HCT116 (cell line): ENCODE data around the gene PAX8. TPM values are rescaled to one million over a fixed set of nuclear protein-coding genes. Genes with fewer than 3 reads are reported as not detected.

ENCODE experiments used
- ATAC-seq: fragments of 200-7000 bp; cut with Tn5 transposase; 2 replicates; pipeline ENCODE4 v1.9.1; 2020; ENCODE audit warnings: mild to moderate bottlenecking, moderate library complexity
- BruUV-seq: library from RNA; stranded (reverse); fragments of 400-500 nt; replicated peaks from 2 replicates; lab custom pipeline; 2021; lab: Mats Ljungman, UMichigan
- CTCF ChIA-PET: fragments of 300-600 bp; sonication (Branson Sonifier 250); formaldehyde crosslinking; loops from one replicate; lab custom pipeline; 2021; ENCODE audit warnings: antibody characterized with exemption; lab: Charles Lee
- POLR2A ChIA-PET: fragments of 300-600, 350-600 bp; sonication (Branson Sonifier 250); formaldehyde crosslinking; loops from one replicate; lab custom pipeline; 2021; ENCODE audit warnings: antibody characterized with exemption; lab: Charles Lee
- RAD21 ChIA-PET, 2 experiments: fragments of 300-600 bp; sonication (Branson Sonifier 250); formaldehyde crosslinking; loops; one replicate each; lab custom pipeline; 2023; ENCODE audit warnings: low total read pairs in 2 of 2; ENCODE audit not compliant: uncharacterized antibody in 2 of 2, unreplicated experiment in 2 of 2, low non-redundant PET in 1 of 2; lab: Charles Lee
- DNase-seq: peaks from one replicate; pipeline ENCODE4 v3.0.0-alpha.2; 2010; ENCODE audit warnings: low read depth, low spot score
- H2AFZ ChIP-seq: fragments of 200-600 bp; shearing (Covaris generic), sonication (generic); 2 replicates; pipeline ENCODE4 v1.6.1; 2017; ENCODE audit warnings: low read depth, mixed run types, mixed read lengths, antibody characterized with exemption, low read length; ENCODE audit not compliant: poor library complexity, severe bottlenecking
- H3K27ac ChIP-seq: 2 replicates; pipeline ENCODE4 v1.5.1; 2012; ENCODE audit warnings: low read depth, low read length
- H3K27me3 ChIP-seq: fragments of 200-600 bp; sonication (generic); 2 replicates; pipeline ENCODE4 v1.6.1; 2016; ENCODE audit warnings: mixed run types, low read length, mixed read lengths; ENCODE audit not compliant: insufficient read depth
- H3K36me3 ChIP-seq, 2 experiments: fragments of 200-500 bp in 1 of 2; fragments of 200-600 bp in 1 of 2; sonication (Bioruptor generic) in 1 of 2; sonication (generic) in 1 of 2; 2 replicates each; pipeline versions ENCODE4 v1.5.1 to v1.6.1; 2014 to 2016; ENCODE audit warnings: low read length in 2 of 2, inconsistent platforms in 1 of 2, mixed read lengths in 1 of 2, mixed run types in 1 of 2; ENCODE audit not compliant: insufficient read depth in 2 of 2, control insufficient read depth in 1 of 2
- H3K4me1 ChIP-seq, 2 experiments: fragments of 200-600 bp in 1 of 2; sonication (generic) in 1 of 2; 2 replicates each; pipeline versions ENCODE4 v1.5.1 to v1.6.1; 2012 to 2017; ENCODE audit warnings: low read length in 2 of 2, inconsistent platforms in 1 of 2, mild to moderate bottlenecking in 1 of 2, mixed read lengths in 1 of 2, mixed run types in 1 of 2, moderate library complexity in 1 of 2; ENCODE audit not compliant: insufficient read depth in 2 of 2, control insufficient read depth in 1 of 2
- H3K4me2 ChIP-seq: fragments of 200-600 bp; sonication (generic); 2 replicates; pipeline ENCODE4 v1.6.1; 2017; ENCODE audit warnings: mixed run types, low read length, mixed read lengths
- H3K4me3 ChIP-seq, 2 experiments: fragments of 200-600 bp in 1 of 2; sonication (generic) in 1 of 2; replicated peaks in 1 of 2; 2 replicates each; pipeline ENCODE4 v1.5.1; 2011 to 2016; ENCODE audit warnings: low read length in 2 of 2, control low read depth in 1 of 2, low read depth in 1 of 2, mild to moderate bottlenecking in 1 of 2, mixed read lengths in 1 of 2, mixed run types in 1 of 2
- H3K79me2 ChIP-seq: fragments of 200-600 bp; sonication (generic); 2 replicates; pipeline ENCODE4 v1.6.1; 2017; ENCODE audit warnings: mild to moderate bottlenecking, mixed run types, low read length, moderate library complexity, mixed read lengths; ENCODE audit not compliant: insufficient read depth
- H3K9ac ChIP-seq: fragments of 200-600 bp; sonication (generic); 2 replicates; pipeline ENCODE4 v1.6.1; 2016; ENCODE audit warnings: low read length, mixed read lengths
- H3K9me2 ChIP-seq: fragments of 200-600 bp; sonication (generic), shearing (Covaris generic); 2 replicates; pipeline ENCODE4 v1.6.1; 2017; ENCODE audit warnings: mixed run types, mild to moderate bottlenecking, moderate library complexity; ENCODE audit not compliant: insufficient read depth
- H3K9me3 ChIP-seq, 2 experiments: fragments of 200-500 bp in 1 of 2; fragments of 200-600 bp in 1 of 2; sonication (Bioruptor generic) in 1 of 2; sonication (generic) in 1 of 2; 2 replicates each; pipeline ENCODE4 v1.6.1; 2014 to 2017; ENCODE audit warnings: low read length in 2 of 2, mixed read lengths in 2 of 2, inconsistent platforms in 1 of 2, low read depth in 1 of 2, mild to moderate bottlenecking in 1 of 2, mixed run types in 1 of 2, moderate library complexity in 1 of 2; ENCODE audit not compliant: control insufficient read depth in 1 of 2, insufficient read depth in 1 of 2
- H4K20me1 ChIP-seq: fragments of 200-600 bp; sonication (generic), shearing (Covaris generic); 2 replicates; pipeline ENCODE4 v1.6.1; 2017; ENCODE audit warnings: mixed run types, mild to moderate bottlenecking, moderate library complexity; ENCODE audit not compliant: insufficient read depth
- CBX3 ChIP-seq: IDR thresholded peaks from 2 replicates; pipeline ENCODE4 v1.6.1; 2012; ENCODE audit warnings: low read depth
- CEBPB ChIP-seq: IDR thresholded peaks from 2 replicates; pipeline ENCODE4 v1.6.1; 2012; ENCODE audit warnings: low read depth
- EGR1 ChIP-seq: IDR thresholded peaks from 2 replicates; pipeline ENCODE4 v1.6.1; 2012; ENCODE audit warnings: low read depth
- ELF1 ChIP-seq: IDR thresholded peaks from 2 replicates; pipeline ENCODE4 v1.6.1; 2012; ENCODE audit warnings: low read depth, borderline replicate concordance
- EZH2 ChIP-seq: fragments of 200-600 bp; sonication (generic); IDR thresholded peaks from 2 replicates; pipeline ENCODE4 v1.6.1; 2017; ENCODE audit warnings: antibody characterized with exemption, mixed run types
- EZH2phosphoT487 ChIP-seq: fragments of 200-600 bp; IDR thresholded peaks from 2 replicates; pipeline ENCODE4 v1.6.1; 2018; ENCODE audit warnings: antibody characterized with exemption, borderline replicate concordance
- FOSL1 ChIP-seq: IDR thresholded peaks from 2 replicates; pipeline ENCODE4 v1.6.1; 2012; ENCODE audit warnings: low read depth
- JUND ChIP-seq: IDR thresholded peaks from 2 replicates; pipeline ENCODE4 v1.6.1; 2012
- POLR2A ChIP-seq: IDR thresholded peaks from 2 replicates; pipeline ENCODE4 v1.7.0; 2011; ENCODE audit warnings: borderline replicate concordance; ENCODE audit not compliant: insufficient read depth, insufficient read length; ENCODE audit errors: extremely low read depth
- POLR2AphosphoS5 ChIP-seq: IDR thresholded peaks from 2 replicates; pipeline ENCODE4 v1.6.1; 2011; ENCODE audit warnings: mild to moderate bottlenecking, low read depth, low read length, moderate library complexity
- RAD21 ChIP-seq: IDR thresholded peaks from 2 replicates; pipeline ENCODE4 v1.6.1; 2012; ENCODE audit warnings: low read depth, mild to moderate bottlenecking
- SIN3A ChIP-seq: IDR thresholded peaks from 2 replicates; pipeline ENCODE4 v1.6.1; 2012; ENCODE audit warnings: low read depth
- SP1 ChIP-seq: IDR thresholded peaks from 2 replicates; pipeline ENCODE4 v1.6.1; 2012; ENCODE audit warnings: low read depth
- SRF ChIP-seq: IDR thresholded peaks from 2 replicates; pipeline ENCODE4 v1.6.1; 2012; ENCODE audit warnings: low read depth
- TCF7L2 ChIP-seq: IDR thresholded peaks from 2 replicates; pipeline ENCODE4 v1.7.0; 2011; ENCODE audit warnings: borderline replicate concordance, inconsistent platforms; ENCODE audit not compliant: insufficient read depth, insufficient read length; ENCODE audit errors: extremely low read depth
- YY1 ChIP-seq: IDR thresholded peaks from 2 replicates; pipeline ENCODE4 v1.6.1; 2011; ENCODE audit warnings: low read length, low read depth, moderate library complexity, mild to moderate bottlenecking; ENCODE audit not compliant: insufficient replicate concordance; ENCODE audit errors: extremely low read depth
- intact Hi-C: fragments of 100-400 bp; cut with micrococcal nuclease; formaldehyde crosslinking; loops from 2 replicates; pipeline ENCODE4 v1.10.0; 2022
- total RNA-seq: library from RNA; stranded (reverse); gene quantifications from one replicate; pipeline ENCODE4 v1.2.1, GENCODE V29; 2021; ENCODE audit not compliant: unreplicated experiment
- TF ChIP-seq, protein P1 (sequence below): IDR thresholded peaks from 2 replicates; pipeline ENCODE4 v1.6.1; 2011; ENCODE audit warnings: mild to moderate bottlenecking, low read length, moderate library complexity; ENCODE audit not compliant: insufficient replicate concordance; ENCODE audit errors: extremely low read depth
- TF ChIP-seq, protein P2 (sequence below): IDR thresholded peaks from 2 replicates; pipeline ENCODE4 v1.6.1; 2012
- TF ChIP-seq, protein P3 (sequence below): IDR thresholded peaks from 2 replicates; pipeline ENCODE4 v1.6.1; 2012; ENCODE audit warnings: low read depth
- TF ChIP-seq, protein P4 (sequence below), 3 experiments: fragments of 200-600 bp in 1 of 3; sonication (generic) in 1 of 3; IDR thresholded peaks in 2 of 3; conservative IDR thresholded peaks in 1 of 3; 2 replicates each; pipeline ENCODE4 v1.5.1; 2012 to 2017; ENCODE audit warnings: low read depth in 2 of 3, low read length in 2 of 3, antibody characterized with exemption in 1 of 3, borderline replicate concordance in 1 of 3, control low read depth in 1 of 3, mild to moderate bottlenecking in 1 of 3, mixed read lengths in 1 of 3, mixed run types in 1 of 3, moderate library complexity in 1 of 3; ENCODE audit not compliant: insufficient read depth in 1 of 3

PAX8 gene
- total RNA-seq, 1 experiment from 2014 or later, result 4.4 TPM

DNA sequence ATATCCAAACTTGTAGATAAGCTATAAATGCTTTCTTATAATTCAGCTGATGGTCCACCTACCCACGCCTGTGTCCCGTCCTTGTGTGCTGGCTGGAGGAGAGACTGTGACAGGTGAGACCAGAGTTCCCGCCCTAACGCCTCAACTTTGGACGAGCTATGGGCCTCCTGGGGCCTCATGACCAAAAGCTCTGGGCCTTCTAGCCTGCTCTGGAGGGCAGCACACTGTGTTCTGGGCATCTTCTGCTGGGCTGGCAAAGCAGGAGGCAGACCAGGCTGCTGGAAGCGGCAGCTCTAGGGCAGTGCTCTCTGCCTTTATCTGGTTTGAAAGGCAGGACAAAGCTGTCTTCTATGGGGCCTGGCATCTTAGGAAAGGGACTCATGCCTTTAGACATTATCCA, 26.0 kb upstream of the PAX8 start:
- intact Hi-C loops, result no loop called here
- Histone ChIP-seq H3K36me3 (no peaks in the 10 kb centered on the region), H3K4me1 (no peaks in the 10 kb centered on the region), H4K20me1 (no peaks in the 10 kb centered on the region), H3K79me2 (no peaks in the 10 kb centered on the region), H3K4me3 (no peak overlapping the region), H3K9ac (no peak overlapping the region), H3K27me3 (no peaks in the 10 kb centered on the region), H3K9me3 (no peaks in the 10 kb centered on the region), H3K27ac (no peak overlapping the region), H3K9me2 (no peaks in the 10 kb centered on the region), H3K4me2 (no peak overlapping the region), H2AFZ (no peak overlapping the region)
- ChIA-PET RAD21 (no interaction called here), POLR2A (no interaction called here), CTCF (no interaction called here)
- BruUV-seq, result no TSS peak
- ATAC-seq, result no peak
- TF ChIP-seq FOSL1 (no peak), YY1 (no peak), POLR2A (no peak), SP1 (no peak), SIN3A (no peak), JUND (no peak), EZH2 (no peak), EGR1 (no peak), CBX3 (no peak), CEBPB (no peak), TCF7L2 (no peak), POLR2AphosphoS5 (no peak), EZH2phosphoT487 (no peak), ELF1 (no peak), SRF (no peak), RAD21 (no peak)
- TF ChIP-seq, protein P1, sequence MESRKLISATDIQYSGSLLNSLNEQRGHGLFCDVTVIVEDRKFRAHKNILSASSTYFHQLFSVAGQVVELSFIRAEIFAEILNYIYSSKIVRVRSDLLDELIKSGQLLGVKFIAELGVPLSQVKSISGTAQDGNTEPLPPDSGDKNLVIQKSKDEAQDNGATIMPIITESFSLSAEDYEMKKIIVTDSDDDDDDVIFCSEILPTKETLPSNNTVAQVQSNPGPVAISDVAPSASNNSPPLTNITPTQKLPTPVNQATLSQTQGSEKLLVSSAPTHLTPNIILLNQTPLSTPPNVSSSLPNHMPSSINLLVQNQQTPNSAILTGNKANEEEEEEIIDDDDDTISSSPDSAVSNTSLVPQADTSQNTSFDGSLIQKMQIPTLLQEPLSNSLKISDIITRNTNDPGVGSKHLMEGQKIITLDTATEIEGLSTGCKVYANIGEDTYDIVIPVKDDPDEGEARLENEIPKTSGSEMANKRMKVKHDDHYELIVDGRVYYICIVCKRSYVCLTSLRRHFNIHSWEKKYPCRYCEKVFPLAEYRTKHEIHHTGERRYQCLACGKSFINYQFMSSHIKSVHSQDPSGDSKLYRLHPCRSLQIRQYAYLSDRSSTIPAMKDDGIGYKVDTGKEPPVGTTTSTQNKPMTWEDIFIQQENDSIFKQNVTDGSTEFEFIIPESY, result no peak
- TF ChIP-seq, protein P2, sequence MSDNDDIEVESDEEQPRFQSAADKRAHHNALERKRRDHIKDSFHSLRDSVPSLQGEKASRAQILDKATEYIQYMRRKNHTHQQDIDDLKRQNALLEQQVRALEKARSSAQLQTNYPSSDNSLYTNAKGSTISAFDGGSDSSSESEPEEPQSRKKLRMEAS, result no peak
- TF ChIP-seq, protein P3, sequence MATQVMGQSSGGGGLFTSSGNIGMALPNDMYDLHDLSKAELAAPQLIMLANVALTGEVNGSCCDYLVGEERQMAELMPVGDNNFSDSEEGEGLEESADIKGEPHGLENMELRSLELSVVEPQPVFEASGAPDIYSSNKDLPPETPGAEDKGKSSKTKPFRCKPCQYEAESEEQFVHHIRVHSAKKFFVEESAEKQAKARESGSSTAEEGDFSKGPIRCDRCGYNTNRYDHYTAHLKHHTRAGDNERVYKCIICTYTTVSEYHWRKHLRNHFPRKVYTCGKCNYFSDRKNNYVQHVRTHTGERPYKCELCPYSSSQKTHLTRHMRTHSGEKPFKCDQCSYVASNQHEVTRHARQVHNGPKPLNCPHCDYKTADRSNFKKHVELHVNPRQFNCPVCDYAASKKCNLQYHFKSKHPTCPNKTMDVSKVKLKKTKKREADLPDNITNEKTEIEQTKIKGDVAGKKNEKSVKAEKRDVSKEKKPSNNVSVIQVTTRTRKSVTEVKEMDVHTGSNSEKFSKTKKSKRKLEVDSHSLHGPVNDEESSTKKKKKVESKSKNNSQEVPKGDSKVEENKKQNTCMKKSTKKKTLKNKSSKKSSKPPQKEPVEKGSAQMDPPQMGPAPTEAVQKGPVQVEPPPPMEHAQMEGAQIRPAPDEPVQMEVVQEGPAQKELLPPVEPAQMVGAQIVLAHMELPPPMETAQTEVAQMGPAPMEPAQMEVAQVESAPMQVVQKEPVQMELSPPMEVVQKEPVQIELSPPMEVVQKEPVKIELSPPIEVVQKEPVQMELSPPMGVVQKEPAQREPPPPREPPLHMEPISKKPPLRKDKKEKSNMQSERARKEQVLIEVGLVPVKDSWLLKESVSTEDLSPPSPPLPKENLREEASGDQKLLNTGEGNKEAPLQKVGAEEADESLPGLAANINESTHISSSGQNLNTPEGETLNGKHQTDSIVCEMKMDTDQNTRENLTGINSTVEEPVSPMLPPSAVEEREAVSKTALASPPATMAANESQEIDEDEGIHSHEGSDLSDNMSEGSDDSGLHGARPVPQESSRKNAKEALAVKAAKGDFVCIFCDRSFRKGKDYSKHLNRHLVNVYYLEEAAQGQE, result no peak
- TF ChIP-seq, protein P4, sequence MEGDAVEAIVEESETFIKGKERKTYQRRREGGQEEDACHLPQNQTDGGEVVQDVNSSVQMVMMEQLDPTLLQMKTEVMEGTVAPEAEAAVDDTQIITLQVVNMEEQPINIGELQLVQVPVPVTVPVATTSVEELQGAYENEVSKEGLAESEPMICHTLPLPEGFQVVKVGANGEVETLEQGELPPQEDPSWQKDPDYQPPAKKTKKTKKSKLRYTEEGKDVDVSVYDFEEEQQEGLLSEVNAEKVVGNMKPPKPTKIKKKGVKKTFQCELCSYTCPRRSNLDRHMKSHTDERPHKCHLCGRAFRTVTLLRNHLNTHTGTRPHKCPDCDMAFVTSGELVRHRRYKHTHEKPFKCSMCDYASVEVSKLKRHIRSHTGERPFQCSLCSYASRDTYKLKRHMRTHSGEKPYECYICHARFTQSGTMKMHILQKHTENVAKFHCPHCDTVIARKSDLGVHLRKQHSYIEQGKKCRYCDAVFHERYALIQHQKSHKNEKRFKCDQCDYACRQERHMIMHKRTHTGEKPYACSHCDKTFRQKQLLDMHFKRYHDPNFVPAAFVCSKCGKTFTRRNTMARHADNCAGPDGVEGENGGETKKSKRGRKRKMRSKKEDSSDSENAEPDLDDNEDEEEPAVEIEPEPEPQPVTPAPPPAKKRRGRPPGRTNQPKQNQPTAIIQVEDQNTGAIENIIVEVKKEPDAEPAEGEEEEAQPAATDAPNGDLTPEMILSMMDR (IDR thresholded peaks at IDR 0.05 in 2 of 3, conservative IDR thresholded peaks at IDR 0.05 in 1 of 3; ENCODE audit: borderline replicate concordance in 1 of 3, insufficient read depth in 1 of 3, low read depth in 2 of 3, low read length in 2 of 3), result no peak
- no peak for DNase-seq
